Right renal cortex interstitium (tissue), 3 donors: ENCODE measurements around the gene DISC1. TPM values are rescaled to one million over a fixed set of nuclear protein-coding genes. Genes with fewer than 3 reads are reported as not detected.

Experiments used
- DNase-seq, 3 donors: peaks; one replicate each; pipeline ENCODE4 v3.0.0-alpha.2; 2013; ENCODE audit warnings: low read depth in 3 of 3, low spot score in 2 of 3
- polyA plus RNA-seq, 3 donors: library from polyadenylated mRNA; unstranded; fragments of 120-200 nt; gene quantifications; one replicate each; pipeline ENCODE4 v1.2.1, GENCODE V29; 2013; ENCODE audit not compliant: insufficient read length in 3 of 3

DISC1 gene
- polyA plus RNA-seq, 3 donors = 6.0 to 7.1 (median 6.1) TPM

DNA sequence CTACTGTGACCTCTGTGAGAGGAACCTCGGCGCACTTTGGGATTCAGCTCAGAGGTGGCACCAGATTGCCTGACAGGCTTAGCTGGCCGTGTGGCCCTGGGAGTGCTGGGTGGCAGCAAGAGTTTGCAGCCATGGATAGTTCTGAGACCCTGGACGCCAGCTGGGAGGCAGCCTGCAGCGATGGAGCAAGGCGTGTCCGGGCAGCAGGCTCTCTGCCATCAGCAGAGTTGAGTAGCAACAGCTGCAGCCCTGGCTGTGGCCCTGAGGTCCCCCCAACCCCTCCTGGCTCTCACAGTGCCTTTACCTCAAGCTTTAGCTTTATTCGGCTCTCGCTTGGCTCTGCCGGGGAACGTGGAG is 67.5 kb downstream of the DISC1 start:
- no peak for DNase-seq

DNA sequence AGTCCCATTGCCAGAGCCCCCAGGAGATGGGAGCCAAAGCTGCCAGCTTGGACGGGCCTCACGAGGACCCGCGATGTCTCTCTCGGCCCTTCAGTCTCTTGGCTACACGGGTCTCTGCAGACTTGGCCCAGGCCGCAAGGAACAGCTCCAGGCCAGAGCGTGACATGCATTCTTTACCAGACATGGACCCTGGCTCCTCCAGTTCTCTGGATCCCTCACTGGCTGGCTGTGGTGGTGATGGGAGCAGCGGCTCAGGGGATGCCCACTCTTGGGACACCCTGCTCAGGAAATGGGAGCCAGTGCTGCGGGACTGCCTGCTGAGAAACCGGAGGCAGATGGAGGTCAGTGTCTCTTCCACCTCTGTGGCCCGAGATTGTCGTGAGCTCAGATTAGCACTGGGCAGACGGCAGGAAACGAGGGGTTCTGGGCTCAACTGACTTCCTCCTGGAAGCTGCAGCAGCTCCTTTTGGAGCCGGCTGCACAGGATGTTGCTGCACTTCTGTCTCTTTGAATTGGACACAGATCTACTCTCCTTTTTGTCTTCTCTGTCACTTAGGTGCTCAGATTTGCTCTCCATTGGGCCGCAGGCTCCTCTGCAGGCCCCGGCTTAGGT is 68.0 kb downstream of the DISC1 start:
- DNase-seq = no peak

- DNase-seq = no peak
Measured at GRCh38 chr1:231695439-231696255, 69.1 kb downstream of the DISC1 start.

DNA sequence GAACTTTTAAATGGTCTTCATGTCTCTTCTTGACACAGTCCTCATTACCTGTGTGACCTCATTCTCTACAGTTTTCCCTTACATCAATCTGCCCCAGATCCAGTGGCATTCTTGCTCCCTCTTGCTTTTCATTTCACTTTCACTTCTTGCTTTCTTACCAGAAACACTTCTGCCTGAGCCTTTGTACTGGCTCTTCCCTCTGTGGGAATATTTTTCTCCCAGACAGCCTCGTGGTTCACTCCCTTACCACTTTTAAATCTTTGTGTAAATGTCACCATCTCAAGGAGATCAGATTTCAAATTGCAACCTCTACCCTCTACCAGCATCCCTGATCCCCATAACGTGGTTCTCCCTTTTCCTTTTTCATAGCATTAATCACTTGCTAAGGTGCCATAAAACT is 73.2 kb downstream of the DISC1 start:
- DNase-seq = no peak

DNA sequence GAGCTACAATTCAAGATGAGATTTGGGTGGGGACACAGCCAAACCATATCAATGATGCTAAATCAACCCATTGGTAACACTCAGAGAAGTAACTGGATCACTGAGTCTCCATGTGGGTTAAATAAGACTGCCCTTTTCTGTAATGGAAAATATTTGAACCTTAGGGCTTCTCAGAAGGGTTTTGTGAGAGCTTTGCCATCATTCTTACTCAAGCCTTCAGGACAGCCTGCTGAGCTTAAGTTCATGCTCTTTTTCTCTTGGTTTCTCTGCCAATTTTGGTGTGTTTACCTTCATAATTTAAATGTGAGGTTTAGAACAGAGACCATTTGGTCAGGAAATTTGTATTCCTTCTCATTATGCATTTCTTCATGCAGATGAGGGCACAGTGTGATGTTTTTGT is 74.7 kb downstream of the DISC1 start:
- DNase-seq = no peak

DNA sequence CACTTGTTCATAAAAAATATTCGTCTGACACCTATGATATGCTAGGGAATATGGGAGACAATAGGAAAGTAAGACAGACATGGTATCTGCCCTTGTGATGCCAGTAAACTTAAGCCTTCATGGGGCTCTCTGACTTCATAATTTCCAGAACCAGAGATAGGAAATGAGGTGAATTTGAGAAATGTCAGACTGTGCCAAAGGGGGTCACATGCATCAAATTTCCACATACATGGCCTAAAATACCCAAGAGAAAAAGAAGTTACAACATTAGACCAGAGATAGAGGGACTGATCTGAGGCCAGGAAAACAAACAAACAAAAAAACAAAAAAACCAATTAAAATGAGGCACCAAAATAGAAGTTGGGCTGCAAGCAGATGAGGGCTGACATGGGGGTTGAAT is 75.7 kb downstream of the DISC1 start:
- DNase-seq = no peak

DNA sequence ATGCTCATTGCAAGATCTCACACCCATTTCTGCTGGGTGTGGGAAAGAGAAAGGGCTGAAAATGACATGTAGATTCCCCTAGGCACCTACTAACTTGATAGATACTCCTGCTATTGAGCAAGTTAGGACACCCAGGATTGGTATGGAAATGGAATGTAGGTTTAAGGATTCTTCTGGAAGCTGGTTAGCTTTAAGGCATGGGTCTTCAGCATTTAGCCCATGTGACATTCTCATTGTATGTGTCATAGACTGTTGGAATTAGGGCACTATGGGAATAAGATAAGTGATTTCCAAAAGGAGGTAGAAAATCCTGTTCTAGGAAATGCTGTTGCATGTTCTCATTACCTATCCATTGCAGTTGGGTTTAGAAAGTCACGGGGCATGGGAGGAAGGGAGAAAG is 76.2 kb downstream of the DISC1 start:
- DNase-seq = no peak

DNA sequence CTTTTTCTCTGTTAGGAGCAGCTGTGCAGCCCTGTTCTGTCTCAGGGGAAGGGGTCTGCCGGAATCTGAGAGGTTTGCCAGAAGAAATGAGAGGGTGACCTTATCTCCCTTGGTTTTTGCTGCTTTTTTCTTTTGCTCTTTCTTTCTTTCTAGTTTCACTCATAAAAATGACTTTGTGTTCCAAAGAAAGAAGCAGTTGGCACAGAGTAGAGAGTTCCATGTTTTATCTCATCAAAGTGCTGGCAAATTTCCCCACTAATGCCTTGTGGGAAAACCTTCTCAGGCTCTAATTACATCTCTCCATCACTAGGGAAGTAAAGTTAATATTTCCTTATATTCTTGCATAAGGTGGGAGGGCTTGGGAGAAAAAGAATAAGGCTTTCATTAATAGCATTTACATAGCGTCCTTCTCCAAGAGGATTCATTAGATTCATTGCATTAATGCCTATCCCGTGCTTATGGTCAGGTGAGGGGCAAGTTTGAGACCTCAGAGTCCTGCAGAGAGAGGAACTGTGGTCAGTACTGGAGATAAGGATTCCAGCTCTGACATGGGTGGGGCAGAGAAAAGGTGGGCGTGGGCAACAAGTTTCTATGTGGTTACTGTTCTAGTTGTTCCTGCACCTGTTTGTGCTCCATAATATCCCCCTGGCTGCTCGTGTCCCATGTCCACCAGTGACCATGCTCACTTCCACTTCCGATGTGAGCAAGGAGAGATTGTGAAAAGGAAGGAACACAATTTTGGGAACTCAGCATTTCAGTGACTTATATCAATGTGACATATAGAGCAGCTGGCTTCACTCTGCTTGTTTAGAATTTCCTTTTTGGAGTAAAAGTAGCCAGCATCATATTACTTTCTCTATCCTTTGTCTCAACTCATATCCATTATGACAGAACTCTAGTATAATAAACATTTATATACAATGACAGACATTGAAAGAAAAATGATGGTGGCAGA is 79.5 kb downstream of the DISC1 start:
- DNase-seq = no peak

DNA sequence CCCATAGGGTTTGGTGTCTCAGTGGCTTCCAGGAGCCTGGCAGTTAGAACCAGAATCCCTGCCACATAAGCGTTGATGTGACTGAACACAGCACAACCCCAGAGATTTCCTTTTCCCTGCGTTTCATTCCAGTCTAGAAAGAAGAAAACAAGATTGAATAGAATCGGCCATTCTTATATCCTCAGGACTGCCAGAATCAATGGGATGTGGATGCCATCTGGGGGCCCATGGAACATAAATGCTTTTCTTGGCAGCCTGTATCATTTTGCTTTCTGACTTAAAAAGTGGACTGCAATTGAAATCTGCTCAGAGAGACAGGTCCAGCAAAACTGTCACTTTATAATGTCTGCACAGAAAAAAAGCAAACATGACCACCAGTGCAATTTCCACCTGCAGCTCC is 80.3 kb downstream of the DISC1 start:
- DNase-seq = no peak

DNA sequence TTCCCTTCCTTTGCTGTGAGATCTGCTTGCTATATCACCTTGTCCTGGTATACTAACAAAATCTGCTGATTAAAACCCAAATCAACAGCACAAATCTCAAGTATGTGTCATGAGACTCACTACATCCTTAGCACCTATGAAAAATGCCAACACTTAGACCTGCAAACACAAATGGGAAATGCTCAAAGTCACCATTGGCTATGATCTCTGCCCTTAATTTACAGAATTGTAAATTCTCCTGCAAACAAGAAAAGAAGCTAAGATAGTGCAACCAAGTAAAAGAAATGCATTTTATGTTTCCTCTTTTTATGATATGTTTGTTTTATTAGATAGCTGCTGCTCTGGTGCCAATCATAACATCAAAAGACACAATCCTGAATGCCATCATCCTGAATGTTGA is 80.8 kb downstream of the DISC1 start:
- DNase-seq = no peak

GRCh38 chr1:231708394-231708793 is 81.8 kb downstream of the DISC1 start:
- no peak for DNase-seq

DNA sequence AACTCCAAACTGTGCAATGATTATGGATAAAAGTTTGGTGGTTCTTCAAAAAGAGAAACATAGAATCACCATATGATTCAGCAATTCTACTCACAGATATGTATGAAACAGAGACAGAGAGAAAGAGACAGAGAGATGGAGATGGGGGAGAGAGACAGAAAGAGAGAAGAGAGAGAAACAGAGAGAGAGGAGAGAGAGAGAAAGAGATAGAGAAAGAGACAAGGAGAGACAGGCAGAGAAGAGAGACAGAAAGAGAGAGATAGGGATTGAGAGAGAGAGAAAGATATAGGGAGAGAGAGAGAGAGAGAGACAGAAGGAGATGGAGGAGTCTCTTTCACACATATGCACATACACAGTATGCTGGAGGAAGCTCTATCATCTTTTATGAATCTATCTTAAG is 87.8 kb downstream of the DISC1 start:
- DNase-seq = no peak

- no peak for DNase-seq
Measured at GRCh38 chr1:231715816-231716722, 89.5 kb downstream of the DISC1 start.

- no peak for DNase-seq
Measured at GRCh38 chr1:231716879-231717278, 90.3 kb downstream of the DISC1 start.

GRCh38 chr1:231719485-231720183 is 93.0 kb downstream of the DISC1 start:
- no peak for DNase-seq

DNA sequence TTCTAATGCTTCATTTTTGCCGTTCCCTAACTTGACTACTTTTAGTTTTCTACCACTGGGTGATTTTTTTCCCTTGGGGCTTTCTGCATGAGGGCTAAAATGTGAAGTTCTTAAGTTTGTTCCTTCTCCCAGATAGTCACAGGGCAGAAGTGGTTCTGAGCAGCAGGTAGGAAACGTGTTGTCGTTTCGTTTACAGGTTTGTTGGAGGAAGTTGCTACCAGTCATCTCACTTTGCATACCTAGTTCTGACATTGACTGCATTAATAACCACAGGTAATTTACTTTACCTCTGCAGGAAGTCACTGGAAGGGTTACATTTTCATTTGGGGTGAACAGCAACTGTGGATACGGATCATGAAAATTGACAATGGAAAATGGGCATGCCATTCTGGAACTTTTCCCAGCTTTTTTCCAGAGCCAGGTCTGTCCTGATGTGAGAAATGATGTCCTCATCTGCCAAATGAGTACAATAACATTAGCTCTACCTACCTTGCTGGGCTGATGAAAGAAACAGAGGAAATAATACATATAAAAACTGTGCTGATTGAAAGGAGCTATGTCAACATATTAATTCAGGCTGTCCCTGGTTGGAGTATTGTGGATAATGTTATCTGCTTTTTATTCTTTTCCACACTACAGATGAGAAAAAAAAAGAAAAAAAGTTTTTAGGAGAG is 94.2 kb downstream of the DISC1 start:
- no peak for DNase-seq

DNA sequence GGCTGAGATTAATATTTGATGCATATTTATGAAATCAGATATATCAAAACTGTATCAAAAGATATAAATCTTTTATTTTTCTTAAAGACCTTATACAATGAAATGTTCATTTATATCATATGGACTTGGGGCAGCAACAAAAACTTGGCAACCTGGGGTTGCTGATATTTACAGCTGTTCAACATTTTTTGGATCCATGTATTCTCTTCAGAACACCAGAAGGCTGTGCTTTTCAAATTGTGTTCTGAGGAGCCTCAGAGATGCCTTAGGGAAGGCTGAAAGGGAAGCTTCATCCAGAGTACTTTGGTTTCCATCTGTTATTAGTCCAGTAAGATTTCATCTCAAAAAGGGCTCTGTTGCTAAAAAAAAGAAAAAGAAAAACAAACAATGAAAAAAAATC is 94.8 kb downstream of the DISC1 start:
- DNase-seq = no peak

DNA sequence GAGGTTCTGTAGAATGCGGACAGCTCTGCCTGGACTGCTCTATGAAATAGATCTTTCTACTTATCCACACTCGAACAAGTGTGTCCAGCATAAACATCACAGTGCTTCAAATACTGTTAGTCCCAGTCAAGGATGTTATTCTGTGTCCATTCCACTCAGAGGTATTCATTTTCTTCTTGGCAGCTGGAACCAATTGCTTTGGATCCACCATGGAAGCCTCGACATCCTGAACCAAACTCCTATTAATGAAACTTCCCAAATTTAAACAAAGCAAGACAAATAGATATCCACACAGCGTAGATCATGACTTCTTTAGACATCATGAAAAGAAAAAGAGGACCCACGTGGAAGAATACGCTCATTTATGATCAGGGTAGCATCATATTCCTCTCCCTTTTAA is 95.8 kb downstream of the DISC1 start:
- DNase-seq = no peak

- DNase-seq = no peak
Measured at GRCh38 chr1:231723146-231723545, 96.6 kb downstream of the DISC1 start.
